Heart left ventricle (tissue), 13 donors: ENCODE measurements around the gene HOXB4.

Experiments
- POLR2A ChIP-seq, 2 donors: fragments of 450-650 bp; IDR thresholded peaks; one replicate each; pipeline ENCODE4 v1.6.1; 2017; ENCODE audit warnings: antibody characterized with exemption in 2 of 2, mild to moderate bottlenecking in 2 of 2, moderate library complexity in 2 of 2
- TF ChIP-seq, protein P1 (sequence below), 12 donors: fragments of 200-600 bp; sonication (generic) in 4 of 12; IDR thresholded peaks; one replicate each; pipeline versions ENCODE4 v1.5.0 to v1.8.0; 2018 to 2022; ENCODE audit warnings: antibody characterized with exemption in 12 of 12, mild to moderate bottlenecking in 5 of 12
- donor health status: ischemic (EF 13 %, LVEDD 7.1; RV severe dilation, severe dysfunction).
- donor health status: DM: no; HTN: yes; CAD: no.
- donor health status: DM: no; HTN: no; CAD: no.
- donor health status: ischemic (EF 25% LVEDD 6.9; RV normal size, moderate dysfunction).
- donor health status: ischemic (EF 25% LVEDD 5.7; RV mildly dilated, moderate dysfunction).
- donor health status: ischemic (EF 35%, LVEDD 5.7; RV mildly dilated, moderate dysfunction).
- donor health status: nonischemic (EF 11% LVEDD 7.7; RV severe dilation, severe dysfunction).
- donor health status: DM: yes; HTN: yes; CAD: no.
- donor health status: PGD.
- donor health status: ischemic (EF 29% LVEDD 5.4; RV normal size, mild dysfunction).
- donor health status: nonischemic (EF 23%, LVEDD 6.1; RV moderate dilation, normal function).

DNA sequence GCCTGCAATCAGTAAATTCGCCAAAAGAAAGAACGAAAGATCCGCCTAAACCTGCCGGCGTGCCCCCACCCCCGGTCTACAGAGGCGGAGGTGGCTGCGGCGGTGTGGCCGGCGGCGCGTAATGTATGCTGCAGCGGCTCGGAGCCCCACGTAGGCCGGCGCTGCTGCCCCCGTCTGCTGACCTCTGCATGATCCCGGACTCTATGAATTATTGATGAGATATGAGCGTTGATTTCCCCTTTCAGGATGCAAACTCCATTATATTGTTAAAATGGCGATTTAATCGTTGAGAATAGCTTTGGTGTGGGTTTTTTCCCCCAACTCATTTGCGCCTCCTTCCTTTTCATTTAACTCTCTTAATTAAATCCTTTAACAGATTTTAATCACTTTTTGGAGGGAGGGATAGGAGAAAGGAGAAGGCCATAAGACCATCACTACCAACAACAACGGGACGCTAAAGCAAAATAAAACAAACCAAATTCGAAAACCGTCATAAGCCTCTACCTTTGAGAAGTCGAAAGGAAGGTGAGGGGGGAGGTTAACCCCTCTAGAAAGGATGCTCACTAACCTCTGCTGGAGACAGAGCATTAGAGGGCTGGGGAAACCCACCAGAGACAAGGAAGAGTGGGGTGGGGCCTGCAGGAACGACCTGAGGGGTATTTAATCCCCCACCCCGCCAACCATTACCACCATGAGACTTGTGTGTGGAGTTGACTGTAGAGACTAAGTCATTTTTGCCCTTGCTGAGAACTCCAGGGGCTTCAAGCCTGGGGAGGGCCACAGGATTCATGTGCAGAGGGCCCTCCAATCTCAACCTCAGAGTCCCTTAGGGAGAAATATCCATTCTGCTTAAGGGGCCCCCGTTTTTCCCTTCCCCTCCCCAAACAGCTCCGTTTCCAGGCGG lies 8.5 kb upstream of the HOXB4 start:
- TF ChIP-seq, protein P1, sequence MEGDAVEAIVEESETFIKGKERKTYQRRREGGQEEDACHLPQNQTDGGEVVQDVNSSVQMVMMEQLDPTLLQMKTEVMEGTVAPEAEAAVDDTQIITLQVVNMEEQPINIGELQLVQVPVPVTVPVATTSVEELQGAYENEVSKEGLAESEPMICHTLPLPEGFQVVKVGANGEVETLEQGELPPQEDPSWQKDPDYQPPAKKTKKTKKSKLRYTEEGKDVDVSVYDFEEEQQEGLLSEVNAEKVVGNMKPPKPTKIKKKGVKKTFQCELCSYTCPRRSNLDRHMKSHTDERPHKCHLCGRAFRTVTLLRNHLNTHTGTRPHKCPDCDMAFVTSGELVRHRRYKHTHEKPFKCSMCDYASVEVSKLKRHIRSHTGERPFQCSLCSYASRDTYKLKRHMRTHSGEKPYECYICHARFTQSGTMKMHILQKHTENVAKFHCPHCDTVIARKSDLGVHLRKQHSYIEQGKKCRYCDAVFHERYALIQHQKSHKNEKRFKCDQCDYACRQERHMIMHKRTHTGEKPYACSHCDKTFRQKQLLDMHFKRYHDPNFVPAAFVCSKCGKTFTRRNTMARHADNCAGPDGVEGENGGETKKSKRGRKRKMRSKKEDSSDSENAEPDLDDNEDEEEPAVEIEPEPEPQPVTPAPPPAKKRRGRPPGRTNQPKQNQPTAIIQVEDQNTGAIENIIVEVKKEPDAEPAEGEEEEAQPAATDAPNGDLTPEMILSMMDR (IDR thresholded peaks at IDR 0.05), result no peak
- TF ChIP-seq POLR2A (IDR thresholded peaks at IDR 0.05), result no peak
